H9 (cell line): ENCODE data around the gene YBEY. TPM values are rescaled to one million over a fixed set of nuclear protein-coding genes. Genes with fewer than 3 reads are reported as not detected.

Experiments used
- DNase-seq: peaks from one replicate; pipeline ENCODE4 v3.0.0-alpha.2; 2017
- H2AFZ ChIP-seq: one replicate; pipeline ENCODE4 v1.6.1; 2013; ENCODE audit warnings: mild to moderate bottlenecking, low read length, control low read depth, moderate library complexity
- H2AK5ac ChIP-seq: 2 replicates; pipeline ENCODE4 v1.6.1; 2013; ENCODE audit warnings: low read length, control low read depth, mixed read lengths; ENCODE audit not compliant: insufficient read length
- H2BK120ac ChIP-seq: one replicate; pipeline ENCODE4 v1.6.1; 2013; ENCODE audit warnings: low read depth, mild to moderate bottlenecking, low read length, control low read depth, inconsistent platforms; ENCODE audit not compliant: poor library complexity, severe bottlenecking
- H2BK12ac ChIP-seq: 2 replicates; pipeline ENCODE4 v1.6.1; 2013; ENCODE audit warnings: low read length, control low read depth, mixed read lengths, low read depth; ENCODE audit not compliant: insufficient read length
- H2BK15ac ChIP-seq: 2 replicates; pipeline ENCODE4 v1.6.1; 2013; ENCODE audit warnings: low read depth, low read length, control low read depth
- H2BK20ac ChIP-seq: one replicate; pipeline ENCODE4 v1.6.1; 2013; ENCODE audit warnings: low read depth, mild to moderate bottlenecking, low read length, control low read depth, inconsistent platforms; ENCODE audit not compliant: poor library complexity, severe bottlenecking
- H2BK5ac ChIP-seq: 2 replicates; pipeline ENCODE4 v1.6.1; 2013; ENCODE audit warnings: low read length, control low read depth, mixed read lengths; ENCODE audit not compliant: insufficient read length
- H3K14ac ChIP-seq: 2 replicates; pipeline ENCODE4 v1.6.1; 2013; ENCODE audit warnings: low read length, control low read depth; ENCODE audit not compliant: insufficient read depth
- H3K18ac ChIP-seq: 2 replicates; pipeline ENCODE4 v1.6.1; 2013; ENCODE audit warnings: low read depth, mild to moderate bottlenecking, mixed read lengths, low read length, control low read depth; ENCODE audit not compliant: insufficient read length
- H3K23ac ChIP-seq: 2 replicates; pipeline ENCODE4 v1.6.1; 2013; ENCODE audit warnings: low read length, control low read depth, mixed read lengths, low read depth; ENCODE audit not compliant: insufficient read length
- H3K23me2 ChIP-seq: 2 replicates; pipeline ENCODE4 v1.6.1; 2013; ENCODE audit warnings: low read depth, mild to moderate bottlenecking, mixed read lengths, low read length, control low read depth; ENCODE audit not compliant: insufficient read length, poor library complexity, severe bottlenecking
- H3K27ac ChIP-seq: 2 replicates; pipeline ENCODE4 v1.5.1; 2013; ENCODE audit warnings: low read length, control low read depth, mixed read lengths, low read depth; ENCODE audit not compliant: insufficient read length
- H3K27me3 ChIP-seq: 2 replicates; pipeline ENCODE4 v1.6.1; 2013; ENCODE audit warnings: low read length, control low read depth, inconsistent platforms; ENCODE audit not compliant: insufficient read depth
- H3K4ac ChIP-seq: 2 replicates; pipeline ENCODE4 v1.6.1; 2013; ENCODE audit warnings: low read depth, mild to moderate bottlenecking, control low read depth, inconsistent platforms, low read length, moderate library complexity
- H3K4me1 ChIP-seq: 2 replicates; pipeline ENCODE4 v1.6.1; 2013; ENCODE audit warnings: low read length, control low read depth, inconsistent platforms; ENCODE audit not compliant: insufficient read depth
- H3K4me2 ChIP-seq: 2 replicates; pipeline ENCODE4 v1.6.1; 2013; ENCODE audit warnings: low read length, control low read depth, mixed read lengths; ENCODE audit not compliant: insufficient read length, insufficient read depth
- H3K56ac ChIP-seq: 2 replicates; pipeline ENCODE4 v1.6.1; 2013; ENCODE audit warnings: low read depth, mild to moderate bottlenecking, mixed read lengths, low read length, control low read depth; ENCODE audit not compliant: insufficient read length
- H3K79me1 ChIP-seq: 2 replicates; pipeline ENCODE4 v1.6.1; 2013; ENCODE audit warnings: low read depth, mild to moderate bottlenecking, moderate library complexity, low read length, control low read depth, inconsistent platforms; ENCODE audit not compliant: insufficient read depth, poor library complexity, severe bottlenecking
- H3K79me2 ChIP-seq: 2 replicates; pipeline ENCODE4 v1.6.1; 2013; ENCODE audit warnings: low read length, control low read depth, inconsistent platforms; ENCODE audit not compliant: insufficient read depth
- H3K9ac ChIP-seq: 2 replicates; pipeline ENCODE4 v1.6.1; 2013; ENCODE audit warnings: low read length, control low read depth, mixed read lengths; ENCODE audit not compliant: insufficient read length; ENCODE audit errors: extremely low read depth
- H3K9me3 ChIP-seq: one replicate; pipeline ENCODE4 v1.6.1; 2013; ENCODE audit warnings: low read depth, low read length, inconsistent platforms; ENCODE audit not compliant: control insufficient read depth
- H3T11ph ChIP-seq: one replicate; pipeline ENCODE4 v1.6.1; 2013; ENCODE audit warnings: mild to moderate bottlenecking, low read length, control low read depth, inconsistent platforms
- H4K20me1 ChIP-seq: one replicate; pipeline ENCODE4 v1.6.1; 2013; ENCODE audit not compliant: control insufficient read depth, insufficient read length, insufficient read depth
- H4K5ac ChIP-seq: 2 replicates; pipeline ENCODE4 v1.6.1; 2013; ENCODE audit warnings: low read depth, mild to moderate bottlenecking, mixed read lengths, low read length, control low read depth; ENCODE audit not compliant: insufficient read length
- H4K8ac ChIP-seq: replicated peaks from 2 replicates; pipeline ENCODE4 v1.6.1; 2013; ENCODE audit warnings: low read length, control low read depth, mixed read lengths, low read depth; ENCODE audit not compliant: insufficient read length
- H4K91ac ChIP-seq: 2 replicates; pipeline ENCODE4 v1.6.1; 2013; ENCODE audit warnings: low read depth, mild to moderate bottlenecking, moderate library complexity, mixed read lengths, low read length, control low read depth; ENCODE audit not compliant: insufficient read length
- H3K27ac Mint-ChIP-seq, 3 experiments: 2 replicates in 2 of 3; 3 replicates in 1 of 3; pipeline ENCODE4 v1.8.0; 2020 to 2021; ENCODE audit warnings: mixed read lengths in 3 of 3, mild to moderate bottlenecking in 1 of 3, moderate library complexity in 1 of 3
- H3K27me3 Mint-ChIP-seq: 2 replicates; pipeline ENCODE4 v1.8.0; 2021; ENCODE audit warnings: low read depth, mild to moderate bottlenecking, moderate library complexity, mixed read lengths
- H3K36me3 Mint-ChIP-seq, 3 experiments: 2 replicates in 2 of 3; 3 replicates in 1 of 3; pipeline ENCODE4 v1.8.0; 2020 to 2021; ENCODE audit warnings: low read depth in 3 of 3, mixed read lengths in 3 of 3; ENCODE audit not compliant: insufficient read depth in 1 of 3
- H3K4me1 Mint-ChIP-seq, 2 experiments: 2 replicates each; pipeline ENCODE4 v1.8.0; 2020; ENCODE audit warnings: mixed read lengths in 2 of 2
- H3K4me3 Mint-ChIP-seq, 2 experiments: 2 replicates in 1 of 2; 3 replicates in 1 of 2; pipeline ENCODE4 v1.8.0; 2020 to 2021; ENCODE audit warnings: mild to moderate bottlenecking in 2 of 2, mixed read lengths in 2 of 2, moderate library complexity in 1 of 2
- H3K9me3 Mint-ChIP-seq, 2 experiments: 2 replicates in 1 of 2; 3 replicates in 1 of 2; pipeline ENCODE4 v1.8.0; 2020; ENCODE audit warnings: mild to moderate bottlenecking in 2 of 2, mixed read lengths in 2 of 2, moderate library complexity in 1 of 2
- WGBS: extraction: QIAGEN DNeasy Blood & Tissue Kit; methylation state at CpG from one replicate; pipeline ENCODE4 v1.1.7; 2013; ENCODE audit warnings: missing lambda C conversion rate, low lambda C conversion rate, mixed read lengths; ENCODE audit not compliant: insufficient read length; ENCODE audit errors: extremely low coverage; 5-methylcytosine and 5-hydroxymethylcytosine counted together
- total RNA-seq: library from RNA; stranded (reverse); gene quantifications from 2 replicates; pipeline ENCODE4 v1.2.1, GENCODE V29; 2021
- TF ChIP-seq, protein P1 (sequence below): fragments of 200-600 bp; sonication (generic); conservative IDR thresholded peaks from 3 replicates; pipeline ENCODE4 v1.8.0; 2021; ENCODE audit warnings: antibody characterized with exemption, mild to moderate bottlenecking

YBEY gene
- total RNA-seq, 1 experiment from 2014 or later = 26.2 TPM

DNA sequence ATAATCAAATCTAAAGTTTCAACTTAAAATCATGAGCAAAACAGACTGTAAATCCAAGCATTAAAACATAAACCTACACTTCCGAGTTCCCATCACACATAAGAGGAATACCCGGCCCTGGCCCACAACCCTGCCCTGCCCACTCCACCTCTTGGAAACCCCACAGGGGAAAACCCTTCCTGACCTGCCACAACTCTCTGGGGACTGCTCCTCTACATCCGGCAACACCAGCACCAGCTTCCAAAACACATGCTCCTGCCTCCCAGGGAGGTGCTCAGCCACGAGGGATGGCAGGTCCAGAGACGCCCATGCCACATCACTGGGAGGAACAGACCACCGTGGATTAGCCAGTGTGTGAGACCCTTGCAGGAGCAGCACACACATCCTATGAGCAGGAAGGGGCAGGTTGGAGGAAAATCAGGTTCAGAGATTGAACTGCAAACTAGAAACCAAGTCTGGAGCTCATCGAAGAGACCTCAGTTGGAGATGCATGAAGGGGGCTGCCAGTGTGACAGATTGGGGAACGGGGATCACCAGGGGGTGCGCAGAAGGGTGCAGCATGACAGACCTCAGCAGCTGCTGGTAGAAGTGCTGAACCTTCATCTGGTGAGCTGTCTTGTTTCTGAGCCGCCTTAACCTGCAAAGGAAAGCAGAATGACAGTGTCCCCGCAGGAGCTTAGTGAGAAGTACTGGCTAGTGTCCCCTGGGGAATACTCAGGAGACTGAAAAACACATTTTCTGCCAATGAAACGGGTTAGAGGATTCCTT is 31.8 kb upstream of the YBEY start:
- DNase-seq = no peak
- Histone ChIP-seq H3K23me2 (no peaks in the 10 kb centered on the region), H3T11ph (no peak overlapping the region), H3K23ac (no peak overlapping the region), H3K4me2 (no peak overlapping the region), H3K9ac (no peak overlapping the region), H3K56ac (no peak overlapping the region), H2BK120ac (no peak overlapping the region), H3K14ac (no peak overlapping the region), H2AK5ac (no peak overlapping the region), H3K27me3 (no peaks in the 10 kb centered on the region), H4K20me1 (no peaks in the 10 kb centered on the region), H2BK15ac (no peak overlapping the region), H4K91ac (no peak overlapping the region), H3K79me2 (no peaks in the 10 kb centered on the region), H2BK12ac (no peak overlapping the region), H3K4ac (no peak overlapping the region), H2AFZ (no peak overlapping the region), H4K8ac (no peak overlapping the region), H3K79me1 (no peaks in the 10 kb centered on the region), H3K27ac (no peak overlapping the region), H2BK20ac (no peak overlapping the region), H4K5ac (no peak overlapping the region), H3K4me1 (no peaks in the 10 kb centered on the region), H3K18ac (no peak overlapping the region), H3K9me3 (no peaks in the 10 kb centered on the region), H2BK5ac (no peak overlapping the region)
- no peak overlapping the region for H3K4me3 Mint-ChIP-seq
- peak overlapping the region in 2 of 3 experiments; percentile 23 to 84; a peak in 5 of 7 replicates for H3K27ac Mint-ChIP-seq
- no peaks in the 10 kb centered on the region for H3K27me3 Mint-ChIP-seq
- no peaks in the 10 kb centered on the region for H3K4me1 Mint-ChIP-seq
- WGBS = no CpG with 5 or more reads among the region's 12 CpGs
- peaks cover 58 to 95% (median 81%) of the 10 kb centered on the region in 3 experiments; a peak in 6 of 7 replicates for H3K36me3 Mint-ChIP-seq
- TF ChIP-seq, protein P1, sequence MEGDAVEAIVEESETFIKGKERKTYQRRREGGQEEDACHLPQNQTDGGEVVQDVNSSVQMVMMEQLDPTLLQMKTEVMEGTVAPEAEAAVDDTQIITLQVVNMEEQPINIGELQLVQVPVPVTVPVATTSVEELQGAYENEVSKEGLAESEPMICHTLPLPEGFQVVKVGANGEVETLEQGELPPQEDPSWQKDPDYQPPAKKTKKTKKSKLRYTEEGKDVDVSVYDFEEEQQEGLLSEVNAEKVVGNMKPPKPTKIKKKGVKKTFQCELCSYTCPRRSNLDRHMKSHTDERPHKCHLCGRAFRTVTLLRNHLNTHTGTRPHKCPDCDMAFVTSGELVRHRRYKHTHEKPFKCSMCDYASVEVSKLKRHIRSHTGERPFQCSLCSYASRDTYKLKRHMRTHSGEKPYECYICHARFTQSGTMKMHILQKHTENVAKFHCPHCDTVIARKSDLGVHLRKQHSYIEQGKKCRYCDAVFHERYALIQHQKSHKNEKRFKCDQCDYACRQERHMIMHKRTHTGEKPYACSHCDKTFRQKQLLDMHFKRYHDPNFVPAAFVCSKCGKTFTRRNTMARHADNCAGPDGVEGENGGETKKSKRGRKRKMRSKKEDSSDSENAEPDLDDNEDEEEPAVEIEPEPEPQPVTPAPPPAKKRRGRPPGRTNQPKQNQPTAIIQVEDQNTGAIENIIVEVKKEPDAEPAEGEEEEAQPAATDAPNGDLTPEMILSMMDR = no peak
- no peaks in the 10 kb centered on the region for H3K9me3 Mint-ChIP-seq
